Measurements from ENCODE around the gene TNFAIP8L1.

The TNFAIP8L1 gene

DNA sequence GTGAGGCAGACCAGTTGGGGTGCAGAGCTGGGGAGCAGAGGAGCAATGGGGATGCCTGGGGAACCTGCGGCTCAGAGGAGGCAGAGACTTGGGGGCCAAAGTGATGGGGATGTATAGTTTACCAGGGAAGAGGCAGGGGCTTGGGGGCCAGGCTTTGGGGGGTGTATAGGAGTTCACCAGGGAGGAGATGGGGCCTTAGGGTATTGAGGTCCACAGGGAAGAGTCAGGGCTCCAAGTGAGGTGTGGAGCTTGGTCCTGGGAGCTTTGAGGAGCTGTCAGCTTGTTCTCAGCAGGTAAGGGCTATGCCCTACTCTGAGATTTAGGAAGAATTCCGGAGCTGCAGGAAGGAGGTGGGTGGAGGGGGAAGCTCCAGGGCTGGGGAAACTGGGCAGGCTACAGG lies 10.8 kb downstream of the TNFAIP8L1 start:
- no peaks in the 10 kb centered on the region for H3K27me3 ChIP-seq (ENCODE audit: insufficient read depth, insufficient read length)
- no peak for TF ChIP-seq SUZ12 (IDR thresholded peaks at IDR 0.05; ENCODE audit: extremely low read depth, insufficient read depth, insufficient read length)
- no peak for TF ChIP-seq YY1 (IDR thresholded peaks at IDR 0.05; ENCODE audit: insufficient read depth, insufficient read length)
- no peak for TF ChIP-seq ZNF274 (IDR thresholded peaks at IDR 0.05; ENCODE audit: low read depth, low read length)
- DNase-seq (ENCODE audit: low read depth, low spot score) = no peak
- no peak overlapping the region for H3K9ac ChIP-seq (ENCODE audit: insufficient read length, low read depth)
- H3K4me1 ChIP-seq (ENCODE audit: insufficient read depth, insufficient read length) = peaks cover 20% of the 10 kb centered on the region
- H3K9me3 ChIP-seq (ENCODE audit: insufficient read depth, low read length) = no peaks in the 10 kb centered on the region
- peaks cover 35% of the 10 kb centered on the region for H3K36me3 ChIP-seq (ENCODE audit: insufficient read depth, insufficient read length, low read length)
- H3K4me3 ChIP-seq (ENCODE audit: insufficient read length, low read depth) = no peak overlapping the region

DNA sequence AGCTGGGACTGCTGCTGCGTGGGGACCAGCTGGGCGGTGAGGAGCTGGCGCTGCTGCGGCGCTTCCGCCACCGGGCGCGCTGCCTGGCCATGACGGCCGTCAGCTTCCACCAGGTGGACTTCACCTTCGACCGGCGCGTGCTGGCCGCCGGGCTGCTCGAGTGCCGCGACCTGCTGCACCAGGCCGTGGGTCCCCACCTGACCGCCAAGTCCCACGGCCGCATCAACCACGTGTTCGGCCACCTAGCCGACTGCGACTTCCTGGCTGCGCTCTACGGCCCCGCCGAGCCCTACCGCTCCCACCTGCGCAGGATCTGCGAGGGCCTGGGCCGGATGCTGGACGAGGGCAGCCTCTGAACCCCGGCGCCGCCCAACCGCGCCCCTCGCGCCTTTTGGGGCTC lies 12.8 kb downstream of the TNFAIP8L1 start:
- TF ChIP-seq YY1 (IDR thresholded peaks at IDR 0.05; ENCODE audit: insufficient read depth, insufficient read length) = no peak
- no peak for TF ChIP-seq ZNF274 (IDR thresholded peaks at IDR 0.05; ENCODE audit: low read depth, low read length)
- no peak for TF ChIP-seq SUZ12 (IDR thresholded peaks at IDR 0.05; ENCODE audit: extremely low read depth, insufficient read depth, insufficient read length)

DNA sequence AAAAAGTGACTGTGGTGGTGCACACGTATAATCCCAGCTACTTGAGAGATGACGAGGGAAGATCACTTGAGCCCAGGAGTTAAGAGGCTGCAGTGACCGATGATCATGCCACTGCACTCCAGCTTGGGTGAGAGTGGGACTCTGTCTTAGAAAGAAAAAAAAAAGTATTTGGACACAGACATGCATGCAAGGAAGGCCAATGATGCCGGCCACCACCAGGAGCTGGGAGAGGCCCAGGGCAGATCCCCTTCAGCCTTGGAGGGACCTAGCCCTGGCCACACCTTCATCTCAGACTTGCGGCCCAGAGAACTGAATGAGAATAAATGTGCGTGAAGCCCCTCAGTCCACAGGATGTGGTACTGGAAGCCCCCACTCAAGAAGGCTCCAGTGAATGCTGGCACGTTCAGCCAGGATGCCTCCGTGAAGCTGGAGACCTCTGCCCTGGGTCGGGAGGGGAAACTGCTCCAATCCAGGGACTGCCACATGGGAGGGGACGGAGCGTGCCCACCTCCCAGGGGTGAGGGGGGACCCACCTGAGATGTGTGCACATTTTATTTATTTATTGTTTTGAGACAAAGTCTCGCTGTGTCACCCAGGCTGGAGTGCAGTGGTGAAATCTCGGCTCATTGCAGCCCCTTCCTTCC lies 14.6 kb downstream of the TNFAIP8L1 start:
- no peak overlapping the region for H3K4me3 ChIP-seq (ENCODE audit: insufficient read length, low read depth)
- H3K4me1 ChIP-seq (ENCODE audit: insufficient read depth, insufficient read length) = peaks cover 12% of the 10 kb centered on the region
- H3K27me3 ChIP-seq (ENCODE audit: insufficient read depth, insufficient read length) = no peaks in the 10 kb centered on the region
- TF ChIP-seq SUZ12 (IDR thresholded peaks at IDR 0.05; ENCODE audit: extremely low read depth, insufficient read depth, insufficient read length) = no peak
- TF ChIP-seq ZNF274 (IDR thresholded peaks at IDR 0.05; ENCODE audit: low read depth, low read length) = no peak
- TF ChIP-seq YY1 (IDR thresholded peaks at IDR 0.05; ENCODE audit: insufficient read depth, insufficient read length) = no peak
- DNase-seq (ENCODE audit: low read depth, low spot score) = no peak
- peaks cover 8% of the 10 kb centered on the region; the same call in 1 of the 2 replicates for H3K9me3 ChIP-seq (ENCODE audit: insufficient read depth, low read length)
- peak overlapping the region; percentile 51 for H3K9ac ChIP-seq (ENCODE audit: insufficient read length, low read depth)
- H3K36me3 ChIP-seq (ENCODE audit: insufficient read depth, insufficient read length, low read length) = peaks cover 69% of the 10 kb centered on the region

More for the DNA sequence above, 12.8 kb downstream of the TNFAIP8L1 start:
- no peak overlapping the region for H3K9ac ChIP-seq (ENCODE audit: insufficient read length, low read depth)
- H3K36me3 ChIP-seq (ENCODE audit: insufficient read depth, insufficient read length, low read length) = peaks cover 52% of the 10 kb centered on the region
- DNase-seq (ENCODE audit: low read depth, low spot score) = no peak
- no peak overlapping the region for H3K4me3 ChIP-seq (ENCODE audit: insufficient read length, low read depth)
- H3K27me3 ChIP-seq (ENCODE audit: insufficient read depth, insufficient read length) = no peaks in the 10 kb centered on the region
- peaks cover 20% of the 10 kb centered on the region for H3K4me1 ChIP-seq (ENCODE audit: insufficient read depth, insufficient read length)
- H3K9me3 ChIP-seq (ENCODE audit: insufficient read depth, low read length) = no peaks in the 10 kb centered on the region

DNA sequence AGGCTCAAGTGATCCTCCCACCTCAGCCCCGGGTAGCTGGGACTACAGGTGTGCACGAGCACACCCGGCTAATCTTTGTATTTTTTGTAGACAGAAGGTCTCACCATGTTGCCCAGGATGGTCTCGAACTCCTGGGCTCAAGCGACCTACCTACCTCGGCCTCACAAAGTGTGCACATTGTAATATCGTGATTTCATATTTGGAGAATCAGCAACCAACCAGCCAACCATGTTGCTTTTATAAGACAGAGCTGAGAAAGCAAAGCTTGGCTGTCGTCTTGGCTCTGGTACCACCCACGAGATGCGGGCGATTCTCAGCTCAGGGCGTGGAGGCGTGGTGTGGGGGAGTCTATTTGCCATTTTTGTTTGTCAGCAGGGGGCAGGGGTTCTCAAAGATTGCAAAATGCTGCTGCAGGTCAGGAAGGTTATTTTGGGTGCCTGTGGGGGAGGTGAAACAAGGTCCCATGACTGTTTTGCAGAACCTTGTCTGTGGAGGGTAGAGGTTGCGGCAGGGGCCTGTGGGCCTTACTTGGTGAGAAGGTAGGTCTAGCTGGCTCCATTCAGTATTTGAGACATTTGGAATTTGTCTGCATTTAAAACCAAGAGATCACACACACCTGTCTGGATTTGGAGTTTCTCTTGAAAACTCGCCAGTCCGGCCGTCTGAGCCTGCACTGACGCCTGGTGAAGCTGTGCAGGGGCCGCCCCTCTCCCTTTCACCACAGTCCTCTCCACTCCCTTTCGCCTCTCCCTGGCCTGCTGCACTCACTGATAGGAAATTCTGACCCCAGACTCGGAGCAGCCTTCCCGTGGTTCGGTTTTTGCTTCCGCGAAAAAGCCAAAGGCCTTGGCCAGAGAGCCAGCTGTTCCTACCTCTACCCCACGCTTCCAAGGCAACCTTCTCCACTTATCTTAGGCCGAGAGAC lies 15.4 kb downstream of the TNFAIP8L1 start:
- Histone ChIP-seq H3K4me3 (ENCODE audit: insufficient read length, low read depth) (no peak overlapping the region), H3K9me3 (ENCODE audit: insufficient read depth, low read length) (peaks cover 8% of the 10 kb centered on the region; the same call in 1 of the 2 replicates), H3K36me3 (ENCODE audit: insufficient read depth, insufficient read length, low read length) (peaks cover 71% of the 10 kb centered on the region), H3K4me1 (ENCODE audit: insufficient read depth, insufficient read length) (peaks cover 8% of the 10 kb centered on the region), H3K27me3 (ENCODE audit: insufficient read depth, insufficient read length) (no peaks in the 10 kb centered on the region), H3K9ac (ENCODE audit: insufficient read length, low read depth) (no peak overlapping the region)
- no peak for DNase-seq (ENCODE audit: low read depth, low spot score)
- TF ChIP-seq SUZ12 (IDR thresholded peaks at IDR 0.05; ENCODE audit: extremely low read depth, insufficient read depth, insufficient read length) (no peak), YY1 (IDR thresholded peaks at IDR 0.05; ENCODE audit: insufficient read depth, insufficient read length) (no peak), ZNF274 (IDR thresholded peaks at IDR 0.05; ENCODE audit: low read depth, low read length) (no peak)

DNA sequence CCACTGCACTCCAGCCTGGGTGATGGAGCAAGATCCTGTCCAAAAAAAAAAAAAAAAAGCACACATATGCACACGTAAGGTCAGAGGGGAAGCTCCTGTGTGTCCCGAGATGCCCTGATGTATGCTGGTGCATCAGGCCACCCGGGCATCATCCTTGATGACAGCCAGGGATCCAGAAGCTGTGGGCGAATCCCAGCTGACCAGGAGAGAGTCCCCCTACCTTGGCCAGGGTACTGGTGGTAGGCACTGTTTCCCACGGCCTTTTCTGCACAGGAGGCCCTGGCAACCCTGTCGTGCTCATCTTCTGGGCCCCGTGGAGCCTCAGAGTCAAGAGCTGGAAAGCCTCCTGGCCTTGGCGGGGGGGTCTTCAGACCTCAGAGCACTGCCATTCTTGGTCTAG lies 16.8 kb downstream of the TNFAIP8L1 start:
- no peak for DNase-seq (ENCODE audit: low read depth, low spot score)
- no peak overlapping the region for H3K4me3 ChIP-seq (ENCODE audit: insufficient read length, low read depth)
- no peaks in the 10 kb centered on the region for H3K27me3 ChIP-seq (ENCODE audit: insufficient read depth, insufficient read length)
- H3K9me3 ChIP-seq (ENCODE audit: insufficient read depth, low read length) = peaks cover 8% of the 10 kb centered on the region; the same call in 1 of the 2 replicates
- H3K9ac ChIP-seq (ENCODE audit: insufficient read length, low read depth) = no peak overlapping the region
- TF ChIP-seq ZNF274 (IDR thresholded peaks at IDR 0.05; ENCODE audit: low read depth, low read length) (no peak), SUZ12 (IDR thresholded peaks at IDR 0.05; ENCODE audit: extremely low read depth, insufficient read depth, insufficient read length) (no peak), YY1 (IDR thresholded peaks at IDR 0.05; ENCODE audit: insufficient read depth, insufficient read length) (no peak)
- no peaks in the 10 kb centered on the region for H3K4me1 ChIP-seq (ENCODE audit: insufficient read depth, insufficient read length)
- peaks cover 83% of the 10 kb centered on the region for H3K36me3 ChIP-seq (ENCODE audit: insufficient read depth, insufficient read length, low read length)

DNA sequence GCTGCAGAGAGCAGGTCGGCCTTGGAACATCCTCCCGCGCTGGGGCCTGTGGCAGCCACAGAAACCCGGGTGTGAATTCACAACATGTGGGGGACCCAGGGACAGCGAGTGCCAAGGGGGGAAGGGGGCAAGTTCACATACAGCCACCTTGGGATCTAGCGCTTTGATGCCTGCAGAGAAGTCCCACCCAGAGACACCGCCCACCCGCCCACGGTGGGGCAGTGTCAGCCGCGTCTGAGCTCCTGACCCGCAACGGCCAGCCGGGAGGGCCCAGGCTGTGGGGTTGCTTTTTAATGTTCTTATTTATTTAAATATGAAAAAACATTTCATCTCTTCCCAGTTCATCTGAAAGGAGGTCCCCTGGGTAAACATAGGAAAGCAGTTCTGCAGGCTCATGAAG lies 17.9 kb downstream of the TNFAIP8L1 start:
- DNase-seq (ENCODE audit: low read depth, low spot score) = no peak
- Histone ChIP-seq H3K4me3 (ENCODE audit: insufficient read length, low read depth) (no peak overlapping the region), H3K4me1 (ENCODE audit: insufficient read depth, insufficient read length) (no peaks in the 10 kb centered on the region), H3K27me3 (ENCODE audit: insufficient read depth, insufficient read length) (no peaks in the 10 kb centered on the region), H3K36me3 (ENCODE audit: insufficient read depth, insufficient read length, low read length) (peaks cover 86% of the 10 kb centered on the region), H3K9me3 (ENCODE audit: insufficient read depth, low read length) (peaks cover 8% of the 10 kb centered on the region; the same call in 1 of the 2 replicates), H3K9ac (ENCODE audit: insufficient read length, low read depth) (no peak overlapping the region)
- TF ChIP-seq SUZ12 (IDR thresholded peaks at IDR 0.05; ENCODE audit: extremely low read depth, insufficient read depth, insufficient read length) (no peak), YY1 (IDR thresholded peaks at IDR 0.05; ENCODE audit: insufficient read depth, insufficient read length) (no peak), ZNF274 (IDR thresholded peaks at IDR 0.05; ENCODE audit: low read depth, low read length) (no peak)

DNA sequence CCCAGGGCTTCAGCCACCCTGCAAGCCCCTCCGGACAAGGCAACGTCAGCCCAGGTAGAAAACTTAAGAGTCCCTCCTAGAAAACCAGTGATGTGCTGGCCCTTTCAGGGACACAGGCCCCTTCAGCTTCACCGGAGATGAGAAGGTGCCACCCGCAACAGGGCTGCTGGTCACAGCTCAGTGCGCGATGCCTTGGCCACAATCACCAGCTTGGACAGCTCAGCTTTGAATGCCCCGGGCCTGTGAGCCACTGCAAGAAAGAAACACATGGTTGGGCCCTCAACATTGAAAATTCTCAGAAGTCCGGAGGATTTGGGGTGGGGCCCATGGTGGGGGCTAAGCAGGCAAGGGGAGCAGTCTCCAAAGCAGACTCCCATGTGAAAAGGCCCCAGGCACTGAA lies 18.5 kb downstream of the TNFAIP8L1 start:
- peaks cover 8% of the 10 kb centered on the region; the same call in 1 of the 2 replicates for H3K9me3 ChIP-seq (ENCODE audit: insufficient read depth, low read length)
- no peak for DNase-seq (ENCODE audit: low read depth, low spot score)
- peaks cover 86% of the 10 kb centered on the region for H3K36me3 ChIP-seq (ENCODE audit: insufficient read depth, insufficient read length, low read length)

More for the DNA sequence above, 18.5 kb downstream of the TNFAIP8L1 start:
- TF ChIP-seq SUZ12 (IDR thresholded peaks at IDR 0.05; ENCODE audit: extremely low read depth, insufficient read depth, insufficient read length) (no peak), YY1 (IDR thresholded peaks at IDR 0.05; ENCODE audit: insufficient read depth, insufficient read length) (no peak), ZNF274 (IDR thresholded peaks at IDR 0.05; ENCODE audit: low read depth, low read length) (no peak)
- Histone ChIP-seq H3K9ac (ENCODE audit: insufficient read length, low read depth) (no peak overlapping the region), H3K4me3 (ENCODE audit: insufficient read length, low read depth) (no peak overlapping the region), H3K27me3 (ENCODE audit: insufficient read depth, insufficient read length) (no peaks in the 10 kb centered on the region), H3K4me1 (ENCODE audit: insufficient read depth, insufficient read length) (peaks cover 3% of the 10 kb centered on the region)
